SK-N-MC (cell line): ENCODE measurements around the gene KIF21B.

Source experiments
- EZH2 ChIP-seq: fragments of 200-600 bp; sonication (generic); IDR thresholded peaks from one replicate; pipeline ENCODE4 v1.6.1; 2017; ENCODE audit warnings: antibody characterized with exemption
- POLR2AphosphoS5 ChIP-seq: IDR thresholded peaks from 2 replicates; pipeline ENCODE4 v1.6.1; 2012; ENCODE audit warnings: mild to moderate bottlenecking, low read depth, low read length, borderline replicate concordance

DNA sequence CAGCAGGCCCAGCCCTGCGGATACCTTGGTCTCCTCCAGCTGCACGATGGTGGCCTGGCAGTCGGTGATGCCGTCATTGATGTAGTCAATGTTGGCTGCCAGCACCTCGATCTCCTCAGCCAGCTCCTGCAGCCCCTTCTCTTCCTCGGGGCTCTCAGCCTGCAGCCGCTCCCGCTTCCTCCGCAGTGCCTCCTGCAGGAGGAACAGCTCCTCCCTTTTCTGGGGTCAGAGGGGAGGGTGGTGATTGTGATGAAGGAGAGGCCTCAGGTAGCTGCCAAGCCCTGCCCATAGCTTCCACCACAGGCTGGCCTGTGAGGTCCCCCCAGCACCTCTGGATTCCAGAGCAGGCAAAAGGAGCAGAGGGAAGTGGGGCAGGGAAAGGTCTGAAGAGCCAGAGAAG lies 33.4 kb downstream of the KIF21B start:
- no peak for TF ChIP-seq EZH2
- TF ChIP-seq POLR2AphosphoS5 = no peak
